Keratinocyte (primary cell): Measurements from ENCODE around the gene CFAP46. TPM values are rescaled to one million over a fixed set of nuclear protein-coding genes. Genes with fewer than 3 reads are reported as not detected.

ENCODE experiments used
- DNase-seq: peaks from one replicate; pipeline ENCODE4 v3.0.0-alpha.2; 2011; ENCODE audit warnings: low read depth, missing footprints, low spot score
- FAIRE-seq: peaks from 2 replicates; lab custom pipeline; 2011; peaks lifted over from hg19 to GRCh38; lab: Jason Lieb, UNC
- H2AFZ ChIP-seq: 2 replicates; pipeline ENCODE4 v1.6.0; 2012; ENCODE audit warnings: low read length, control low read depth, inconsistent platforms; ENCODE audit not compliant: control insufficient read depth
- H3K27ac ChIP-seq: 2 replicates; pipeline ENCODE4 v1.5.1; 2011; ENCODE audit warnings: low read length; ENCODE audit not compliant: control insufficient read depth, insufficient read depth
- H3K27me3 ChIP-seq: 3 replicates; pipeline ENCODE4 v1.6.0; 2011; ENCODE audit warnings: low read length; ENCODE audit not compliant: control insufficient read depth, insufficient read depth; ENCODE audit errors: extremely low read depth
- H3K36me3 ChIP-seq, 2 experiments: 2 replicates in 1 of 2; 3 replicates in 1 of 2; pipeline ENCODE4 v1.5.1; 2011; ENCODE audit warnings: low read length in 2 of 2, mild to moderate bottlenecking in 1 of 2; ENCODE audit not compliant: control insufficient read depth in 2 of 2, insufficient read depth in 2 of 2; ENCODE audit errors: extremely low read depth in 1 of 2
- H3K4me1 ChIP-seq: 3 replicates; pipeline ENCODE4 v1.5.1; 2011; ENCODE audit warnings: low read length; ENCODE audit not compliant: control insufficient read depth, insufficient read depth; ENCODE audit errors: extremely low read depth
- H3K4me2 ChIP-seq: 3 replicates; pipeline ENCODE4 v1.6.0; 2011; ENCODE audit warnings: low read depth, low read length; ENCODE audit not compliant: control insufficient read depth, insufficient read depth; ENCODE audit errors: extremely low read depth
- H3K4me3 ChIP-seq, 3 experiments: fragments of 200-600 bp in 1 of 3; sonication (generic) in 1 of 3; 2 replicates in 2 of 3; 3 replicates in 1 of 3; pipeline ENCODE4 v1.5.1; 2011 to 2016; ENCODE audit warnings: low read length in 3 of 3, mild to moderate bottlenecking in 3 of 3, control low read depth in 2 of 3, inconsistent platforms in 1 of 3, low read depth in 1 of 3, mixed read lengths in 1 of 3, mixed run types in 1 of 3, moderate library complexity in 1 of 3; ENCODE audit not compliant: control insufficient read depth in 2 of 3, insufficient read depth in 2 of 3; ENCODE audit errors: extremely low read depth in 1 of 3
- H3K79me2 ChIP-seq: 2 replicates; pipeline ENCODE4 v1.6.0; 2012; ENCODE audit warnings: low read length; ENCODE audit not compliant: control insufficient read depth, insufficient read depth
- H3K9ac ChIP-seq: 3 replicates; pipeline ENCODE4 v1.6.0; 2011; ENCODE audit warnings: low read length; ENCODE audit not compliant: control insufficient read depth, insufficient read depth; ENCODE audit errors: extremely low read depth
- H3K9me1 ChIP-seq: 3 replicates; pipeline ENCODE4 v1.6.0; 2011; ENCODE audit warnings: low read length; ENCODE audit not compliant: control insufficient read depth, insufficient read depth; ENCODE audit errors: extremely low read depth
- H3K9me3 ChIP-seq: 2 replicates; pipeline ENCODE4 v1.5.1; 2012; ENCODE audit warnings: low read depth, low read length; ENCODE audit not compliant: control insufficient read depth
- H4K20me1 ChIP-seq: 3 replicates; pipeline ENCODE4 v1.6.0; 2011; ENCODE audit warnings: low read length; ENCODE audit not compliant: control insufficient read depth, insufficient read depth; ENCODE audit errors: extremely low read depth
- CTCF ChIP-seq, 3 experiments: IDR thresholded peaks in 1 of 3; conservative IDR thresholded peaks in 1 of 3; optimal IDR thresholded peaks in 1 of 3; 2 replicates in 2 of 3; 3 replicates in 1 of 3; pipeline versions ENCODE3 to v1.5.1; 2011; ENCODE audit warnings: low read length in 3 of 3, mild to moderate bottlenecking in 3 of 3, moderate library complexity in 2 of 3, control low read depth in 1 of 3, inconsistent platforms in 1 of 3; ENCODE audit not compliant: insufficient read depth in 2 of 3; ENCODE audit errors: extremely low read depth in 1 of 3
- EZH2 ChIP-seq: IDR thresholded peaks from one replicate; pipeline ENCODE4 v1.6.1; 2012; ENCODE audit warnings: inconsistent platforms, mild to moderate bottlenecking, low read length, moderate library complexity
- dilution Hi-C: fragments of 300-500 bp; cut with MboI; formaldehyde crosslinking; loops from one replicate; pipeline ENCODE4 v1.7.0; 2020; ENCODE audit warnings: low sequenced_read_pairs; ENCODE audit not compliant: extremely low pct_ligation_motif_present
- polyA plus RNA-seq, 5 experiments: library from polyadenylated mRNA; depleted of rRNA in 3 of 5; stranded (reverse) in 3 of 5; stranded (forward) in 1 of 5; unstranded in 1 of 5; fragments of >200 nt; gene quantifications; 1 replicate in 1 of 5; 2 replicates in 3 of 5; 3 replicates in 1 of 5; pipeline versions ENCODE4 v1.2.1 to v1.2.3, GENCODE V29; 2011 to 2012; ENCODE audit warnings: missing spikeins in 2 of 5, low read depth in 1 of 5, low replicate concordance in 1 of 5

CFAP46 gene
- polyA plus RNA-seq, 1 donor (not counting 4 experiments of a cell fraction or from before 2014, with no cell fraction given) = 1.00 TPM

GRCh38 chr10:132978542-132978941 lies 36.2 kb upstream of the CFAP46 start:
- Histone ChIP-seq H3K9me3 (no peaks in the 10 kb centered on the region), H2AFZ (no peak overlapping the region), H3K27me3 (peaks cover 28% of the 10 kb centered on the region), H3K79me2 (no peaks in the 10 kb centered on the region), H3K4me3 (no peak overlapping the region), H3K9me1 (no peaks in the 10 kb centered on the region), H3K27ac (no peak overlapping the region), H3K9ac (no peak overlapping the region), H3K4me2 (no peak overlapping the region), H3K4me1 (no peaks in the 10 kb centered on the region), H3K36me3 (no peaks in the 10 kb centered on the region), H4K20me1 (no peaks in the 10 kb centered on the region)
- dilution Hi-C loops = no loop called here
- DNase-seq (no peak), FAIRE-seq (no peak)
- no peak for TF ChIP-seq CTCF (optimal IDR thresholded peaks at IDR 0.05 in 1 of 3, IDR thresholded peaks at IDR 0.05 in 1 of 3, conservative IDR thresholded peaks at IDR 0.05 in 1 of 3; ENCODE audit: extremely low read depth in 1 of 3, insufficient read depth in 2 of 3, low read length in 3 of 3)
- no peak for TF ChIP-seq EZH2

- no peaks in the 10 kb centered on the region for H3K4me1 ChIP-seq
- H3K27ac ChIP-seq = no peak overlapping the region
- no peaks in the 10 kb centered on the region for H3K9me1 ChIP-seq
- H4K20me1 ChIP-seq = no peaks in the 10 kb centered on the region
- H2AFZ ChIP-seq = no peak overlapping the region
- no peak for FAIRE-seq
- TF ChIP-seq EZH2 (no peak), CTCF (optimal IDR thresholded peaks at IDR 0.05 in 1 of 3, IDR thresholded peaks at IDR 0.05 in 1 of 3, conservative IDR thresholded peaks at IDR 0.05 in 1 of 3; ENCODE audit: extremely low read depth in 1 of 3, insufficient read depth in 2 of 3, low read length in 3 of 3) (no peak)
- no peak for DNase-seq
- no peaks in the 10 kb centered on the region for H3K9me3 ChIP-seq
- H3K36me3 ChIP-seq = no peaks in the 10 kb centered on the region
- no peak overlapping the region for H3K9ac ChIP-seq
- H3K4me2 ChIP-seq = no peak overlapping the region
- no peaks in the 10 kb centered on the region for H3K79me2 ChIP-seq
- dilution Hi-C loops = no loop called here
- no peak overlapping the region for H3K4me3 ChIP-seq
- peaks cover 29% of the 10 kb centered on the region for H3K27me3 ChIP-seq
Observed at GRCh38 chr10:132977807-132978206, 35.4 kb upstream of the CFAP46 start.
